ENCODE data around the gene ENPP6. TPM values are rescaled to one million over a fixed set of nuclear protein-coding genes. Genes with fewer than 3 reads are reported as not detected.

The ENPP6 gene
- polyA plus RNA-seq, 1 donor from 2014 or later: not detected

DNA sequence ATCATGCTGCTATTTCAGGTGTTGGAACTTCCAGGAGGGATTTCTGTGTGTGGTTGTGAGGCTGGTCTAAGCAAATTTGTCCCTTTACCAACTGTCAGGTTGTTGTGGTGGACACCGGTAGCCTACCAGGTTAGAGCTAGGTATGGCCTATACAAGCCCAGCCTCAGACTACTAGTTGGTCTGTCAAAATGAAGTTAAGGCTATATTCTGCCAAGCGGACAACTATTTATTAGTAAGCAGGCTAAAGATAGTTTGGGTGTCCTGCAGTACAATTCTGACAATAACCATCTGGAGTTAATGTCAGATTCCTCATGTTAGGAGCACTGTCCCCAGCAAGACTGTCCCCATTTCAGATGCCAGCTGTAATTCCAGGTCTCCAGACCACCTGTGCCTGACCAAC lies 13.9 kb upstream of the ENPP6 start:
- Histone ChIP-seq H2AFZ (ENCODE audit: low read depth, low read length) (no peak overlapping the region), H3K27me3 (ENCODE audit: insufficient read depth, low read depth, low read length) (no peaks in the 10 kb centered on the region), H3K27ac (ENCODE audit: low read length) (no peak overlapping the region), H4K20me1 (ENCODE audit: insufficient read depth) (no peaks in the 10 kb centered on the region), H3K9me2 (ENCODE audit: insufficient read depth, low read length) (no peaks in the 10 kb centered on the region), H3K9me3 (ENCODE audit: low read length) (no peaks in the 10 kb centered on the region), H3K79me2 (replicated peaks; ENCODE audit: insufficient read depth, low read length) (no peaks in the 10 kb centered on the region), H3K4me3 (ENCODE audit: low read length) (no peak overlapping the region), H3F3A (ENCODE audit: insufficient read depth, low read length, poor library complexity, severe bottlenecking) (no peaks in the 10 kb centered on the region), H3K4me2 (ENCODE audit: low read length) (no peak overlapping the region), H3K9ac (ENCODE audit: low read length) (no peak overlapping the region), H3K36me3 (ENCODE audit: insufficient read depth, low read length) (no peaks in the 10 kb centered on the region)
- TF ChIP-seq EZH2 (IDR thresholded peaks at IDR 0.05; ENCODE audit: borderline replicate concordance, insufficient read depth, low read length, poor library complexity, severe bottlenecking) (no peak), POLR2AphosphoS5 (IDR thresholded peaks at IDR 0.05) (no peak), SMC3 (conservative IDR thresholded peaks at IDR 0.05; ENCODE audit: poor library complexity) (no peak), REST (IDR thresholded peaks at IDR 0.05; ENCODE audit: borderline replicate concordance) (no peak), EP300 (conservative IDR thresholded peaks at IDR 0.05; ENCODE audit: poor library complexity, severe bottlenecking) (no peak), MXI1 (conservative IDR thresholded peaks at IDR 0.05; ENCODE audit: poor library complexity, severe bottlenecking) (no peak), TAF1 (IDR thresholded peaks at IDR 0.05; ENCODE audit: low read depth) (no peak), RAD21 (conservative IDR thresholded peaks at IDR 0.05) (no peak)
- TF ChIP-seq, protein P1, sequence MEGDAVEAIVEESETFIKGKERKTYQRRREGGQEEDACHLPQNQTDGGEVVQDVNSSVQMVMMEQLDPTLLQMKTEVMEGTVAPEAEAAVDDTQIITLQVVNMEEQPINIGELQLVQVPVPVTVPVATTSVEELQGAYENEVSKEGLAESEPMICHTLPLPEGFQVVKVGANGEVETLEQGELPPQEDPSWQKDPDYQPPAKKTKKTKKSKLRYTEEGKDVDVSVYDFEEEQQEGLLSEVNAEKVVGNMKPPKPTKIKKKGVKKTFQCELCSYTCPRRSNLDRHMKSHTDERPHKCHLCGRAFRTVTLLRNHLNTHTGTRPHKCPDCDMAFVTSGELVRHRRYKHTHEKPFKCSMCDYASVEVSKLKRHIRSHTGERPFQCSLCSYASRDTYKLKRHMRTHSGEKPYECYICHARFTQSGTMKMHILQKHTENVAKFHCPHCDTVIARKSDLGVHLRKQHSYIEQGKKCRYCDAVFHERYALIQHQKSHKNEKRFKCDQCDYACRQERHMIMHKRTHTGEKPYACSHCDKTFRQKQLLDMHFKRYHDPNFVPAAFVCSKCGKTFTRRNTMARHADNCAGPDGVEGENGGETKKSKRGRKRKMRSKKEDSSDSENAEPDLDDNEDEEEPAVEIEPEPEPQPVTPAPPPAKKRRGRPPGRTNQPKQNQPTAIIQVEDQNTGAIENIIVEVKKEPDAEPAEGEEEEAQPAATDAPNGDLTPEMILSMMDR (IDR thresholded peaks at IDR 0.05; ENCODE audit: poor library complexity, severe bottlenecking): no peak

DNA sequence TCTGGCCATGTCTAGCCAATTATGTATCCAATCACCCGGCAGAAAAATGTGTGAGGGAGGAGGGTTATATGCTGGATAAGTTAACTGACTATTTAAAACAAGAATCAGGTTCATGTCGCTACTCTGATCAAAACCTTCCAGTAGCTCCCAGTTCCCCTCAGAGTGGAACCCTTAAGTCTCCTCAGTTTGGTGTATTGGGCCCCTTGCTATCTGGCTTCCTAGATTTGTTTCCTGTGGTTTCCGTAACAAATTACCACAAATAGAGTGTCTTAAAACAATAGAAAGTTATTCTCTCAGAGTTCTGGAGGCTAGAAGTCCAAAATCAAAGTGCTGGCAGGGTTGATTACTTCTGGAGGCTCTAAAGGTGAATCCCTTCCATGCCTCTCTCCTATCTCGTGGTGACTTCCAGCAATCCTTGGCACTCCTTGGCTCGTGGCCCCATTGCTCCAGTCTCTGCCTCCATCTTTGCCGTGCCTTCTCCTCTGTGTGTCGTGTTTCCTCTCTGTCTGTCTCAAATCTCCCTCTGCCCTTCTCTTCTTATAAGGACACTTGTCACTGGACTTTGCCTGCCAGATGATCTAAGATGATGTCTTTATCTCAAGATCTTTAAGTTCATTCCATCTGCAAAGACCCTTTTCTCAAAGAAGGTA lies 10.5 kb upstream of the ENPP6 start:
- Histone ChIP-seq H3K9me3 (ENCODE audit: low read length) (no peaks in the 10 kb centered on the region), H3K9ac (ENCODE audit: low read length) (no peak overlapping the region), H3K4me3 (ENCODE audit: low read length) (no peak overlapping the region), H3K27ac (ENCODE audit: low read length) (no peak overlapping the region), H2AFZ (ENCODE audit: low read depth, low read length) (no peak overlapping the region), H3K36me3 (ENCODE audit: insufficient read depth, low read length) (no peaks in the 10 kb centered on the region), H3F3A (ENCODE audit: insufficient read depth, low read length, poor library complexity, severe bottlenecking) (no peaks in the 10 kb centered on the region), H3K9me2 (ENCODE audit: insufficient read depth, low read length) (no peaks in the 10 kb centered on the region), H3K79me2 (replicated peaks; ENCODE audit: insufficient read depth, low read length) (no peaks in the 10 kb centered on the region), H3K4me2 (ENCODE audit: low read length) (no peak overlapping the region), H4K20me1 (ENCODE audit: insufficient read depth) (no peaks in the 10 kb centered on the region), H3K27me3 (ENCODE audit: insufficient read depth, low read depth, low read length) (no peaks in the 10 kb centered on the region)
- TF ChIP-seq SMC3 (conservative IDR thresholded peaks at IDR 0.05; ENCODE audit: poor library complexity) (no peak), RAD21 (conservative IDR thresholded peaks at IDR 0.05) (no peak), TAF1 (IDR thresholded peaks at IDR 0.05; ENCODE audit: low read depth) (no peak), REST (IDR thresholded peaks at IDR 0.05; ENCODE audit: borderline replicate concordance) (no peak), EP300 (conservative IDR thresholded peaks at IDR 0.05; ENCODE audit: poor library complexity, severe bottlenecking) (no peak), POLR2AphosphoS5 (IDR thresholded peaks at IDR 0.05) (no peak), MXI1 (conservative IDR thresholded peaks at IDR 0.05; ENCODE audit: poor library complexity, severe bottlenecking) (no peak), EZH2 (IDR thresholded peaks at IDR 0.05; ENCODE audit: borderline replicate concordance, insufficient read depth, low read length, poor library complexity, severe bottlenecking) (no peak)
- TF ChIP-seq, protein P1 (IDR thresholded peaks at IDR 0.05; ENCODE audit: poor library complexity, severe bottlenecking): no peak

Data from neural cell (in vitro differentiated cells).